Chondrocyte (in vitro differentiated cells): ENCODE measurements around the gene ZNF497. TPM values are rescaled to one million over a fixed set of nuclear protein-coding genes. Genes with fewer than 3 reads are reported as not detected.

ENCODE experiments used
- DNase-seq: peaks from one replicate; pipeline ENCODE4 v3.0.0; 2021; ENCODE audit warnings: mixed read lengths, low spot score
- H3K27ac Mint-ChIP-seq: one replicate; pipeline ENCODE4 v1.8.0; 2021; ENCODE audit warnings: mild to moderate bottlenecking, moderate library complexity, mixed read lengths; ENCODE audit not compliant: unreplicated experiment
- H3K27me3 Mint-ChIP-seq: 2 replicates; pipeline ENCODE4 v1.8.0; 2021; ENCODE audit warnings: low read depth, mixed read lengths
- H3K36me3 Mint-ChIP-seq: 2 replicates; pipeline ENCODE4 v1.8.0; 2021; ENCODE audit warnings: low read depth, mixed read lengths
- H3K4me1 Mint-ChIP-seq: 2 replicates; pipeline ENCODE4 v1.8.0; 2021; ENCODE audit warnings: low read depth, mild to moderate bottlenecking, mixed read lengths
- H3K4me3 Mint-ChIP-seq: one replicate; pipeline ENCODE4 v1.8.0; 2021; ENCODE audit warnings: mild to moderate bottlenecking, moderate library complexity, mixed read lengths; ENCODE audit not compliant: unreplicated experiment
- H3K9me3 Mint-ChIP-seq: 2 replicates; pipeline ENCODE4 v1.8.0; 2021; ENCODE audit warnings: low read depth, mixed read lengths
- total RNA-seq: library from RNA; stranded (reverse); gene quantifications from 3 replicates; pipeline ENCODE4 v1.2.1, GENCODE V29; 2021
- TF ChIP-seq, protein P1 (sequence below): fragments of 200-600 bp; sonication (generic); IDR thresholded peaks from 2 replicates; pipeline ENCODE4 v1.5.0; 2021; ENCODE audit warnings: antibody characterized with exemption, mild to moderate bottlenecking, moderate library complexity

The ZNF497 gene
- total RNA-seq, 1 donor from 2014 or later = 0.65 TPM

- TF ChIP-seq, protein P1, sequence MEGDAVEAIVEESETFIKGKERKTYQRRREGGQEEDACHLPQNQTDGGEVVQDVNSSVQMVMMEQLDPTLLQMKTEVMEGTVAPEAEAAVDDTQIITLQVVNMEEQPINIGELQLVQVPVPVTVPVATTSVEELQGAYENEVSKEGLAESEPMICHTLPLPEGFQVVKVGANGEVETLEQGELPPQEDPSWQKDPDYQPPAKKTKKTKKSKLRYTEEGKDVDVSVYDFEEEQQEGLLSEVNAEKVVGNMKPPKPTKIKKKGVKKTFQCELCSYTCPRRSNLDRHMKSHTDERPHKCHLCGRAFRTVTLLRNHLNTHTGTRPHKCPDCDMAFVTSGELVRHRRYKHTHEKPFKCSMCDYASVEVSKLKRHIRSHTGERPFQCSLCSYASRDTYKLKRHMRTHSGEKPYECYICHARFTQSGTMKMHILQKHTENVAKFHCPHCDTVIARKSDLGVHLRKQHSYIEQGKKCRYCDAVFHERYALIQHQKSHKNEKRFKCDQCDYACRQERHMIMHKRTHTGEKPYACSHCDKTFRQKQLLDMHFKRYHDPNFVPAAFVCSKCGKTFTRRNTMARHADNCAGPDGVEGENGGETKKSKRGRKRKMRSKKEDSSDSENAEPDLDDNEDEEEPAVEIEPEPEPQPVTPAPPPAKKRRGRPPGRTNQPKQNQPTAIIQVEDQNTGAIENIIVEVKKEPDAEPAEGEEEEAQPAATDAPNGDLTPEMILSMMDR = no peak
- H3K9me3 Mint-ChIP-seq = no peaks in the 10 kb centered on the region
- peaks cover 18% of the 10 kb centered on the region for H3K36me3 Mint-ChIP-seq
- no peak for DNase-seq
- no peaks in the 10 kb centered on the region for H3K27me3 Mint-ChIP-seq
- peak overlapping the region; percentile 97 for H3K27ac Mint-ChIP-seq
- H3K4me1 Mint-ChIP-seq = peaks cover 33% of the 10 kb centered on the region
- H3K4me3 Mint-ChIP-seq = peak overlapping the region; percentile 95
Measured at GRCh38 chr19:58388175-58388526, 25.6 kb upstream of the ZNF497 start.

- peak; percentile 38 for DNase-seq
- Mint-ChIP-seq H3K4me3 (peak overlapping the region; percentile 95), H3K36me3 (peaks cover 14% of the 10 kb centered on the region), H3K27me3 (no peaks in the 10 kb centered on the region), H3K27ac (peak overlapping the region; percentile 97), H3K9me3 (no peaks in the 10 kb centered on the region), H3K4me1 (peaks cover 33% of the 10 kb centered on the region)
- TF ChIP-seq, protein P1 = peak; percentile 7
Measured at GRCh38 chr19:58387338-58388174, 25.0 kb upstream of the ZNF497 start.

DNA sequence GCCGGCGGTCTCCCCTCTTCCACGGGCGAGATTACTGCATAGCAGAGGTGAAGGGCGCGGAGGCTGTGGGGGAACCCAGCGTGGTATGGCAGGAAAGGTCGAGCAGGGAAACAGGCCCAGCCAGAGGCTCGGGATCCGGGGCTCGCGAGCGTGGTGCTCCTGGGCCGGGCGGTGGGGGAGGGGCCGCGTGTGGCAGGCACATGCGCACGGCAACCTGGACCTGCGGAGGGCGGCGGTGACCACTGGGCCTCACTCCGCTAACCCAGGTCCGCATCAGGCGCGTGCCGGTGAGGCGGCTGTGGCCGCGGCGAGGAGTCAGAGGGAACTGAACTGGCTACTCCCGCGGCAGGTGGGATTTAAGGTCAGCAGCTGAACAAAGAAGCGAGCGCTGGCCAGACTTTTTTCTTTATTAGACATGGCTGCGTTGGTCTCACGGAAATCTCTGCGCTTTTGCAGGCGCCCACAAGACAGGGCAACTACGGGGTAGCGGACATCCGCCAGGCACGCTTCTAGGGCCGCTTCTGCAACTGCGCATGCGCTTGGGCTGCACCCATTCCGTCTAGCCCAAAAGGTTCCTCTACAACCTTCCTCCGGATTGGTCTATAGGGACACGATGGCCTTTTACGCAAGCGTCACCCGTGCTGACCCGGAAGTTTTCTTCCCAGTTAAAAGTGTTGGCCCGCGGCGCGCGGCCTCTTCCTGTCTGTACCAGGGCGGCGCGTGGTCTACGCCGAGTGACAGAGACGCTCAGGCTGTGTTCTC, 24.2 kb upstream of the ZNF497 start, which contains the start of gene RPS5:
Gene RPS5 (plus strand): TSS at position 694 of the 762 bp plus-strand sequence. CDS start 869 bp downstream, outside the sequence.
- Mint-ChIP-seq H3K27me3 (no peaks in the 10 kb centered on the region), H3K4me3 (peak within 1 kb of the TSS; percentile 95), H3K27ac (peak within 1 kb of the TSS; percentile 97), H3K4me1 (peaks cover 40% of the 10 kb centered on the region), H3K36me3 (peaks cover 13% of the 10 kb centered on the region), H3K9me3 (no peaks in the 10 kb centered on the region)
- TF ChIP-seq, protein P1 = no peak
- peak; percentile 97 for DNase-seq

DNA sequence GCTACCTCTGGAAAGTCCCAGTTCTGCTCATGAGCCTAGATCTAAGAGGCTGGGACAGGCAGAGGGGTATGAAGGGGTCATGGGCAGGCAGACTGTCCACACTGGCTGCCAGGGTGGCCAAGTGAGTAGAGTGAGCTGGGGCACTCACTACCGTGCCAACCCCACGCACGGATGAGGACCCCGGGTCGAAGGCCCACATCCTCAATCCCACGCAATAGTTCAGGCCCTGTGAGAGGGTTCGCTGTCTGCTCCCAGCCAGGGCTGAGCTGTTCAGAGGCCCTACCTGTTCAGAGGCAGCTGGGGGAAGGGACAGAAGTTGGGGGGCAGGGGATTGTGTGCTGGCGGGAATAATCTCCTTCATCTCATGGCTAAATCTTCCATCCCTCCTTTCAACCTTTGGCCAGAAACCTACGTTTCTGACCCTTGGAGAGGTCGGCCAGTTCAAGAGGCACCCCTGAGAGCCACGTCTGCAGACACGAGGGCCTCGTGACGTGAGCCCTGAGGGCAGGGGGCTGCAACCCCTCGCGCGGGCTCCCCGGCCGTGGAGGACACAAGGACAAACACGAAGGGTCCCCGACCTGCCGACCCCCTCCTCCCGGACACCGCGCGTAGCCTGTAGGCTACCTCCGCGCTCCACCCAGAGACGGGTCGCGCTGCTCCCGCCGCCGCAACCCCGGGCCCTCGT, 23.5 kb upstream of the ZNF497 start:
- peak overlapping the region; percentile 95 for H3K4me3 Mint-ChIP-seq
- no peak for DNase-seq
- H3K27ac Mint-ChIP-seq = peak overlapping the region; percentile 97
- TF ChIP-seq, protein P1 = no peak
- no peaks in the 10 kb centered on the region for H3K9me3 Mint-ChIP-seq
- no peaks in the 10 kb centered on the region for H3K27me3 Mint-ChIP-seq
- H3K36me3 Mint-ChIP-seq = peaks cover 13% of the 10 kb centered on the region
- H3K4me1 Mint-ChIP-seq = peaks cover 44% of the 10 kb centered on the region
